COLO668 (cell line): ENCODE measurements around the gene EPHA7.
A peak's percentile ranks its signal among the peaks of the same experiment; 100 is the strongest.

ENCODE experiments used
- DNase-seq: peaks from one replicate; lab custom pipeline; 2025; ENCODE audit not compliant: unreplicated experiment; lab: John Stamatoyannopoulos, UW

The EPHA7 gene

DNA sequence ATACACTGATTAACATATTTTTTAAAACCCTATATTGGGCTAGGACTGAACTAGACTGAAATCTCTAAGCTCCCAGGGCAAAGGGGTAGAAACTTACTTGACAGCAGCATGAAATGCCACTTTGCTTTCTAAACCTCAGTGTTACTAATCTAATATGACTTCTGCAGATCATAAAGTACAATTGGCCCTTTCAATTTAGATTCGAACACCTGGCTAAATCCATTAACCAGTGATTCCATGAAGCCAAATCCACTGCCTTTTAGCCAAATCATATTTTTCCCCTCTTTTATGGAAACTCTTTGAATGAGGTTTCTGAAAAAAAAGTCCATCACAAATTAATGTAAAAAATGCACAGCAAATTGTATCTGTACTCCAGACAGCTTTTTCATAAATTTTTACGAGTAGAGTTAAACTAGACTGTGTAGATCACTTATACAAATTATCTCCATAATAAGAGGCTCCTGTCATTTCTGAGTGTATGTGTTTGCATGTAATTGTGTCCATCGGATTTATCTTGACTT, 25.7 kb downstream of the EPHA7 start:
- DNase-seq = no peak

DNA sequence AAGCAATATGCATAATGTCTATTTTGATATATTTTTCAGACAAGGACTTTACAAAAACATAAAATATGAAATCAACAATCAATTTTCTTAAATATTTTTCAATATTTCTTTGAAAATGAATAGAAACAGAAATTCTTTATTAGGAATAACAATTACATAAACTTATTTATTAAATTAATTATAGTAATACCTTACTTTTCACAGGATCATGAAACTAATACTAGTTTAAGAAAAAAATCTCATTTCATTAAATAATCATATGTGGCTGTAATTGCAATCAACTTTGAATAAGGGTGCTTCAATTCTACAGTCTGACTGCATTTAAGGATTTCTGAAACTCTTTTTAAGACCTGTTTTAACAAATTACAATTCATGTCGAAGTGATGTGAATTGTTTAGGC, 26.6 kb downstream of the EPHA7 start:
- DNase-seq = no peak

DNA sequence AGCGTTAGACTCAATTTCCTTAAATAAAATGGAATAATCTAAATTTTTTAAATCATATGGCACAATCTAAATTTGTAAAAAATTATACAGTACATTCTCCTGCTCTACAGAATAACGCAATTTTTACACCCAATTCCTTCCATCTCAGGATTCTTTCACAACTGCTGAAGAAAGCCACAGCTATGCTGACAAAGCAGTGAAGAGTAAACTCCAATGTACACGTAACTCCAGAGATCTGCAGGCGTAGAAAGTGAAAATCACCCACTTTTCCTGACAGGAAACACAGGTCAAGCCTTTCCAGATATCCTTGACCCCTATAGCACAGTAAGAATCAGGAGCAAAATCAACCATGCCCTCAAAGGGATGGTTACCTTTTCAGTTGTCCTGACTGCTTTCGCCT, 27.4 kb downstream of the EPHA7 start:
- no peak for DNase-seq

DNA sequence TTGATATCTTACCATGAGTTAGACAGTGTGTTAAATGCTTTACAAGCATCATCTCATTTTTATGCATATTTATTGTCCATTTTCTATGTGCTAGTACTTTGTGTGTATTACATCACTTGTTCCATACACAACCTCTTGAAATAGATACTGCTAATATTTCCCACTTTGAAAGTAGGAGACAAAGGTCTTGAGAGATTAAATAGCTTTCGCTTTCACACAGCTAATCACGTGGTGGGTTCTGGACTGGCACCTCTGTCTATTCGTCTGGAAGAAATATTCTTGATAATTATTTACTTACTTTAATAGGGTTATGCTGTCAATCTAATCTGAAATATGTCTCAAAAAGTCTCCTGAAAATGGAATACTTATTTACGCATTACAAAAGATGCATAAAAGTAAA, 30.2 kb downstream of the EPHA7 start:
- no peak for DNase-seq

DNA sequence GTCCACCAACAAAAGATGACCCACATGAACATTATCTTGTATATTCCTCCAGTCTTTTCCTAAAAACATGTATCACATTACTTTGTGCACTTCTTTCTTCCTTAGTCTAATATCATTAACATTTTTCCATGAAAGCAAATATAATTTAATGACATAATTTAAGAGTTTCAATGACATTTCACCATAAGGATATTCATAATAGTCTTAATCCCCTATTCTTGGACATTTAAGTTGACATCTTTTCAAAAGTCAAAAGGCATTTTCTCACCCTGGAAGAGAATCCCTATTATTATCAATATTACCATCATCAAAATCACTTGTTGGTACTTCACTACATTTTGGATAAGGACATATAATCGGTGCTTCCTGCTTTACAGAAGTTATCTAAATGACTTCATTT, 31.3 kb downstream of the EPHA7 start:
- no peak for DNase-seq

DNA sequence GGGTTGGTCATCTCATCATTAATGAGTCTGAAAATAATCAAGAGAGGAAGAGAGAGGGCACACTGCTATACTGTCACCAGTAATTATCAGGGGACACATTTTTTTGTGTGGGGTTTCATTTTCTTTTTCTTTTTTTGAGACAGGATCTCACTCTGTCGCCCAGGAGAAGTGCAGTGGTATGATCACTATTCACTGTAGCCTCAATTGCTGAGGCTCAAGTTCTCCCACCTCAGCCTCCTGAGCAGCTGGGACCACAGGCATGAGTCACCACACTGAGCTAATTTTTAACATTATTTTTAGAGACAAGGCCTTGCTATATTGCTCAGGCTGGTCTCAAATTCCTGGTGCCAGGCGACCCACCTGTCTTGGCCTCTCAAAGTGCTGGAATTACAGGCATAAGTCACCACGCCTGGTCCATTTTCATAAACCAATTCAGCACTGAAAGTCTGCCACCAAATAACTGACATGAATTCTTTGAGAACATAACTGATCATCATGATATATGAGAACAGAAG, 43.3 kb downstream of the EPHA7 start:
- no peak for DNase-seq

DNA sequence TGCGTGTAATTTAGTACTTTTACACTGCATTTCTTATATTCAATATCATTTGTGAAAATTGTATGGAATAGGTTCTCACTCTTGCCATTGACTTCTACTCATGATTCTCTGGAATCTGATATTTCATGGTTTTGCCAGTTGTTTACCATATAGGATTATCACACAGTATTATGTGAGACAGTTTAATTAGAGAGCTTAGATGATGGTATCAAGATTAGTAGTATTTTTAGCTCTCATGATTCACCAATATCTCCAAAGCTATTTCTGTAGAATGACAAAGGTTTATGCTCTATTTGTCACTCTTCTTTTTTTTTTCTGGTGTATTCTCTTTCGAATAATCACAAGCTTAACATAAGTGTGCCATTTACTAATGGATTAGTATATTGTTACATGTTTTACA, 45.9 kb downstream of the EPHA7 start:
- DNase-seq = no peak

DNA sequence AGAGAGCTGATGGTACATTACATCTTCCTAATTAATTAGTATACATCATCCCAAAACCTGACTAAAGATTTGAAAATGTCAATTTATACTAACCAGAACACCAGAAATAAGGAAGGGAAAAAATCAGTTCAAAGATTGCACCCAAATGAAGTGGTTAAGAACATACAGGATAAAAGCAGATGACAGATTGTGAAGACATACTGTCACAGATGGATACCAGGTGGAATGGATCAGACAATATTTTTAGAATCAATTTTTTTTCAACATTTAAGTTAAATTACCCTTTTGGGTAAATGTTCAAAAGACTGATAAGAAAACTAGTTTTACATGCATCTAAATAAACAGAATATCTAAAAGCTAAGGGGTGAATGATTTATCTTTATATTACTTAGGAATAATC, 47.6 kb downstream of the EPHA7 start:
- no peak for DNase-seq

DNA sequence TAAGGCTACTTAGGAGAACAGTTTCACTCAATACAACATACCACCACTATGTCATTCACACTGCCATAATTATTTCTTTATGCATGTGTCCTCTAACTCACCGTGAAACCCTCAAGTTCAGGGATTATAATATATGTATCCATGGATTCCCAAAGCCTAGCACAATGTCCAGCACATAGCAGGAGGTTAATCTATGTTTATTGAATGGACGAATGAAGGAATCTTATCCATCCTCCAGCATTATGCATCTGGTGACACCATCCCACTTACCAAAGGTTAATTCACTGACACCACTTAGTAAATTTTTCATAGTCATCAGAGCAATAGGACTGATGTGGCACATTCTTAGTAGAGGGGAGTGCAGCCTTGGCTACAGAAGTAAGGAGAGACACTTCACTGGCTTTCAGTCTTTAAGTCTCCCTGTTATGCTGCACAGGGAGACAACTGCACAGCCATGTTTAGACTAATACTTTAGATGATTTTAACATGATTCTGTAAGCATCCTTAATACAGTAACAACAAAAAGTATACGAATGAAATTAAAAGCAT, 49.7 kb downstream of the EPHA7 start:
- DNase-seq = no peak

DNA sequence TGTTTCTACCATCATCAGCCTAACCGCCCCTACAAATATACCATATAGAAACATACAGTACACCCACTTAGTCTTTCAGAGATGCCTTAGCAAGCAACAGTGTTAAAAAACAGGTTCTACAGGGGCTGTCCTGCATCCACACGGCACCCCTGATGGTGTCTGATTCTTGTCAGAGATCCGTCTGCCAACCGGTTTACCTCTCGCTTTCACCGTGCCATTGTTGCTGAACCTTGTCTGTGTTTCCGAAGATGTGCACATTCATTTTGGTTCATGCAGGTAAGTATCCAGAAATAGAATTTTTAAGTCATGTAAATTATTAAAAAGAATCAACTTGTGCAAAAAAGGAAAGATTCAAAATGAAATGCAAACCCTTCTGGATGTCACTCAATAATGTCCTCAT, 52.9 kb downstream of the EPHA7 start:
- no peak for DNase-seq

DNA sequence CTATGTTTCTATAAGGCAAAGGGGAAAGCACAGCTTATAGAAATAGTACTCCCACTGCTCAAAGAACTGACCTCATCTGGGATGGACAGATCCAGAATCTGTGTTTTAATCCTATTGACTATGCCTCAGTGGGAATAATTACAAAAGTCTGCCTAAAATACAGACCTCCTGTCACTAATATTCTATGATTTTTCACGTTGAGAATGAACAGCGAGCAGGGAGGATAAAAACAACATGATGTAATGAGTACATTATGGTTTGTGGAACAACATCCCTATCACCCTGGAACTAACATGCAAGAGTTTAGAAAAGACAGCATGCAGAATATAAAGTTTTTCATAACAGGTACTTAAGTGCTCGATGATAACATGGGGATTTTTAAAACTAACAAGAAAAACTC, 53.9 kb downstream of the EPHA7 start:
- DNase-seq = no peak

DNA sequence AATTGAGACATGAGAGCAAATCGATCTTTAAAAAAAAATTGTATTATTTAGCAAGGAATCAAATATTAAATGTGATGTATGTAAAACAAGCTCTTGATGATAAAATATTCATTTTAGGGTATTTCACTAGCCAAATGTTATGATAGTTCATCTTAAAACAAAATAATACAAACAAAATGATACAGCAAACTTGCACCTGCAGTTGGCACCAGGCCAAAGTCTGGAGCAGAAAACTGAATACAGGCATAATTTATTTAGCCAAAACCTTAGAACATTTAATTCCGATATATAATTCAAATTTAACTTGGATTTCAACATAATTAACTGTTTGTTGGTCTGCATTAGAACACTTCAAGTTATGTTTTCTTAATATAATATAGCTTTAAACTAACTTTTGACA, 60.9 kb downstream of the EPHA7 start:
- DNase-seq = peak; percentile 0

DNA sequence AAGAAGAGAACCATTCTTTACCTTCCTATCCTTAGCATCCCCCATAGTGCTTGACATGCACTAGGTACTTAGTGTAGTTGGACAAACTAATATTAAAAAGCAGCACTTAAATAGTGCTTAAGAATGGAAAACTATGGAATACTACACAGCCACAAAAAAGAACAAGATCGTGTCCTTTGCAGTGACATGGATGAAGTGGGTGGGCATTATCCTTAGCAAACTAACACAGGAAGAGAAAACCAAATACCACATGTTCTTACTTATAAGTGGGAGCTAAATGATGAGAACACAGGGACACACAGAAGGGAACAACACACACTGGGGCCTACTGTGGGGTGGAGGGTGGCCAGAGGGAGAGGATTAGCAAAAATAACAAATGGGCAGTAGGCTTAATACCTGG, 66.8 kb downstream of the EPHA7 start:
- DNase-seq = no peak

DNA sequence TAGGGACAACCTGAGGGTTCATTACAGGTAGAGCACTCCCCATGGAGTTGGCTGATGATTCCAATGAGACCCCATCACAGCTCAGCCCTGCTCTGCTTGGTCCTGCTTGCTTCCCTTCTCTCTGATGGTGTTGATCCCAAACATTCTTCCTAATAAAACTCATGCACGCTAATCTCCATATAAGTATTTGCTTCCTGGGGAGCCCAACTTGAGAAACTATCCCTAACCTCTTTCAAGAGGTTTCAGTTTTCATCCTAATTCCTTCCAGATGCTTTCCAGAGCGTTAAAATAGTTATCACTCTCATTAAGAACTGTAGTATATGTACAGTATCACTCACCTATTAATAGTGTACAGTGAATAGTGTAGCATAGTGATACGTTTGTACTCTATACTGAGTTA, 68.1 kb downstream of the EPHA7 start:
- DNase-seq = no peak

DNA sequence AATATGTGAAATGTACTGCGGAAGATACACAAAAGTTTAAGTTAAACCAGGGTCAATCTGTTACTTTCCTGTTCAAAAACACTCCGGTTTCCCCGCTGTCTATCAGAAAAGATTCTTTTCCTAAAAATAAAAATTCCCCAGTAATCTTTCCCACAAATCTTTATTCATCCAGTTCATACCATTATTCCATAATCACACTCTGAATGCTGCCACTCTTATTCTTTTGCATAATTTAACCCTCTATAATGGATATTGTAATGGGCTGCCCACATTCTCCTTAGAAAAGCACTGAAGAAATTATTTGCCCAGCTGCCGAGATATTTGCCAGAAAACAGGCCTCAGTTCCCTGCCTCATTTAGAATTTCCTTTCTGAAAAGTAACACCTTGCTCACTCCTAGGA, 68.6 kb downstream of the EPHA7 start:
- no peak for DNase-seq

DNA sequence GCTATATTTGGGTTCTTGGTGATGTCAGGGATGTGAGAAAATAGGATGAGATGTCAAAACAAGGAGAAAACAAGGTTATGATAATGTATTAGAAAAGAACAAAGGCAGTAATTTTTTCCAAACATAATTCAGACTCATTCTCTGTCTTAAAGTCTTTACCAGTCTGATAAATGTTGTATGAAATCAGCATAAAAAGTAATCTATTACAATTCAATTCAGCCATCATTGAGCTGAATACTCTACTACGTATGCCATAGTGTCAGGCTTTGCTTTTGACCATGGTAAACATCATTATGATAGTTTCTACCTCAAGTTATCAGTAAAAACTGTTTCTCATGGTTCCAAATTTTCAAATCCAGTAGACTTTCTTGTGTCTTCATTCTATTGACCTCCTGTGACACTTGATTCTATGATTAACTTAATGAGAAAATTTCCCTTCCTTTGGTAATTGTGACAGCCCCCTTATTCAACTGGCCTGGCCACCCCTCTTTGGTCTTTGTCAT, 75.0 kb downstream of the EPHA7 start:
- DNase-seq = no peak

DNA sequence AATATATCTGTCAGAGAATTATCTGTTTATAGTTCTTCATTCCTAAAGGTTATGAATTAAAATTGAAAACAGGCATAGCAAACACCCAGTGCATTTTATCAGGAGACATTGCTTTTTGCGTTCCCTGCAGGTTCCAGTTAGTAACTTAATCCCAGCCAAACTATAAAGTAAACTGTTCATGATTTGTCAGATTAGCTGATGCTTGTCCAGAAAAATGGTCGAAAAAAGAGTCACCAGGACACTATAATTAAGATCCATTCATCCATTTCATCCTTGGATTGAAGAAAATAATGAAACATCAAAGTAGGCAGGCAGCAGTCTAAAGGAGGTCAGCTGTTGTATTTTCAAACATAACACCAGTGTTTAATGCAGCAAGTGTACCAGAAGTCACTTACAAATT, 75.9 kb downstream of the EPHA7 start:
- DNase-seq = no peak

DNA sequence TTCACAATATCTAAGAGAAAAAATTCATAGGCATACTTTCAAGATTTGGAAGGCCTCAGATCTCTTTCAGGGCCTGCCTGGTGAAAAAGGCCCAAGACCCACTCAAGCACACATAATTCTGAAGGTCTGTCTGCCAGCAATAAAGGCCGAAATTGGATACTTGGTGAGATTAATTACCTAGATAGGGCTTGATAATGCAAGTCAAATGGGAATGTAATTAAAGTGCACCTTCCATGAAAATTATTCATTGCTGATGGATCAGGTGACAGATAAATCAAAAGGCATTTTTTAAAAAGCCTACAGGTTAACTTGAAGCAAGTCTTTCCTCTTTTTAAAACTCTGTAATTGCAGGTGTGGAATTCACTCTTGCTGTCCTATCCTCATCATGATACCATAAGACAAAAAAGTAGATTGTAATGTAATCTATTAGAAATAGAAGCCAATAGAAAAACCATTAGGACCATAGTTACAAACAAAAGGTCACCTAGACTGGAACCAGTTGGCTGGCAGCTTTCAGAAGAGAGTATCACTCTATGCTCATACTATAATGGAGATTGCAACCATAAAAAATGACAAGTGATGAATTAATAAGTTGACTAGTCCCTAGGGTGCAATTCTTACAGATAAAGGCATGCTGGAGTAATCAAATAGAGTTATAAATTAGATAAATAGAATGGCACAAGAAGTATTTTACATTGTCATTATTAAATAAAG, 77.3 kb downstream of the EPHA7 start:
- DNase-seq = no peak

DNA sequence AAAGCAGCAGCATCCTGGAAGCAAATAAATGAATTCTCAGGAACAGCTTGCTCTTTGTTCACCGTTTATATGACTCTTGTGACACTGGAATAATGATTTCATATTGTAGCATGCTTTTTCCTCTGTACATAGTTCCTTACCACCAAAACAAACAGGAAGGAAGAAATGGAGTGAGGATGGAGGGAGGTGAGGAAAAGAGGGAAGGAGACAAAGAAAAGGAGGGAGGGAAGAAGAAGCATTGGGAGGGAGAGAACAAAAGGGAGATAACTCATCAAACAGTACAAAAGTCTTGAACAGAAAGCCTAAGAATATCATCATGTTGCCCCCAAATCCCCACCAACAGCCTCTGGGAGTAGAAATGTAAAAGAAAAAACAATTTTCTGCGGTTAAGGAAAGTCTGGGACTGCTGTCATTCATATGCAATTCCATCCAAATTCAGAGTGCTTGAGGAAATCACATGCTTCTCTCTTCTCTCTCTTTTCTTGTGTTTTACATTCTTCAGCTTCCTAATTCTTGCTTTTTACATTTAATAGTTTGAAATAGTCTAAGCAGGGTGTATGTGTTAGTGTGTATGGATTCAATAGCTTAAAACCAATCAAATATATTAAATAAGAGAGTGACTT, 81.5 kb downstream of the EPHA7 start:
- DNase-seq = no peak

DNA sequence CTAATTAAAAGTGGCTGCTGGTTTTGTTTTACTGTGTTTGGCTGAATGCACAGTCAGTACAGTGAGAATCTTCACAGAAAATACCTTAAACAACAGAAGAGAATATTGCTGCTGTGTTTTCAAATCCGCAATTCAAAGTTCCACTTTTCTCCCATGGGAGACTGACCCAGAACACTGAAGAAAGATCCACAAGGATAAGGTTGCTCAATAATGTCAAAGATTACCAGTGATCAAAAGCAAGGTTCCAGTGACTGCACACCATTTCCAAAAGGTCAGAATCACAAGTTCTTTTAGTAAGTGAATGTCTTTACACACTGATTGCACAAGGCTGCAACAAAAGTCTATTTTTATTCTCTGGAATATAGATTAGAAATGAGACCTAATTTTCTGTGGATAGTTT, 82.3 kb downstream of the EPHA7 start:
- no peak for DNase-seq

DNA sequence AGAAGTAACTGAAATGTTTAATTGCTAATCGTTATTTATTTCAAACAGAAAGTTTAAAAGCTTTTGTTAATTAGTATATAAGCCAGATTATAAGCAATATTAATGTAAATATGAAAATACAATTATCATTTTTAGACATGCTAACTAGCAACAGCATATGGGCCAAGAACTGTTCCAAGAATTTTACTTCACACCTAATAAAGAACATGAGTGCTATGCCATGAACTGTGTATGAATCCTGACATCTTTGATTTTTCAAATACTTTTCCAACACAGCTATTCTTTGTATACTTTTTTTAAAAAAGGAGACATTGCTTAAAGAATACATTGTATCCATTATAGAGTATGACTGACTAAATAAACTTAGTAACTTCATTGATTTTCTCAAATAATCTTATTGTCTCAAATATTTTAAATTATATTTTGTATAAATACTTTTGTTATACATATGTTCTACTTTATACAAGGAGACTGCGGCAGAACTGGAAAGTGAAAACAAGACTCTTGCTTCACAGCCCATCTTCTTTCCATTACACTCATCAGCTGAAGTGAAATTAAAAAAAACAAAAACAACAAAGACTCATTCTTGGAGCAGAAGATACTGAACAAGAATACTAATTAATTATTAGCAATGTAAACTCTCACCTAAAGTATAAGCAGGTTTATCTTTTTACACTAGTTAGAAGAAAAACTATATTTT, 89.9 kb downstream of the EPHA7 start:
- no peak for DNase-seq

DNA sequence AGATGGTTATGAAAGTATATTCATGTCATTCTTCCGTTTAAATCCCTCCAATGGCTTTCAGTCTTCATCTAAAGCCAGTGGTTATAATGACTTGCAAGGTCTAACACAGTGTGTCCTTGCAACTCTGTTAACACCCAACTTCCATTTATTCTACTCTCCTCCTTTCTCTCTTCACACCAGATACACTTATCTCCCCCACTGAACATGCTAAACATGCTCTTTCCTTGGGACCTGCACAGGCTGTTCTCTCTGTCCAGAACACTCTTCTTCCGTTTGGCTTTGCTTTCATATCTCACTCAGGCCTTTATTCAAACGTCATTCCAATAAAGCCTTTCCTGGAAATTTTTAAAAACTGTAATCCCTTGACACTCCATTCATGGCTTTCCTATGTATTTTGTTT, 91.5 kb downstream of the EPHA7 start:
- DNase-seq = no peak
